Stimulated activated CD8-positive, alpha-beta memory T cell treated with anti-CD3 and anti-CD28 coated beads, Interleukin-2, amount 100 ng/mL, for 1 hour (primary cell): ENCODE data around the gene AOPEP.

Experiments used
- DNase-seq, 2 donors: peaks; one replicate each; pipeline ENCODE4 v3.0.0-alpha.2; 2020; ENCODE audit warnings: low read depth in 2 of 2

The AOPEP gene

GRCh38 chr9:95135756-95136155 lies 409.3 kb downstream of the AOPEP start:
- no peak for DNase-seq
